IMR-90 (cell line): ENCODE measurements around the gene SEC23A. TPM values are rescaled to one million over a fixed set of nuclear protein-coding genes. Genes with fewer than 3 reads are reported as not detected.

ENCODE experiments used
- ATAC-seq: fragments of 200-7000 bp; cut with Tn5 transposase; 2 replicates; pipeline ENCODE4 v1.9.1; 2020; ENCODE audit warnings: low read depth, mild to moderate bottlenecking, moderate library complexity
- BruUV-seq: library from RNA; stranded (reverse); fragments of 400-500 nt; replicated peaks from 2 replicates; lab custom pipeline; 2021; lab: Mats Ljungman, UMichigan
- CTCF ChIA-PET: fragments of 300-600 bp; formaldehyde crosslinking; extraction: SDS; loops from one replicate; lab custom pipeline; 2021; ENCODE audit warnings: antibody characterized with exemption; lab: Yijun Ruan, JAX
- POLR2A ChIA-PET: fragments of 300-600 bp; sonication (Branson Sonifier 250); formaldehyde crosslinking; loops from one replicate; lab custom pipeline; 2022; ENCODE audit warnings: antibody characterized with exemption; ENCODE audit not compliant: unreplicated experiment; lab: Charles Lee
- DNase-seq: peaks from one replicate; pipeline ENCODE4 v3.0.0; 2013
- H2AFZ ChIP-seq: replicated peaks from 2 replicates; pipeline ENCODE3; 2013; ENCODE audit warnings: low read length, mild to moderate bottlenecking; ENCODE audit not compliant: poor library complexity
- H2AK5ac ChIP-seq: 2 replicates; pipeline ENCODE4 v1.6.1; 2013; ENCODE audit warnings: low read depth, low read length, inconsistent platforms
- H2AK9ac ChIP-seq: replicated peaks from 2 replicates; pipeline ENCODE3; 2013; ENCODE audit warnings: mild to moderate bottlenecking, low read depth, low read length, moderate library complexity; ENCODE audit not compliant: poor library complexity
- H2BK120ac ChIP-seq: 2 replicates; pipeline ENCODE4 v1.6.1; 2013; ENCODE audit warnings: low read depth, low read length, inconsistent platforms
- H2BK15ac ChIP-seq: 3 replicates; pipeline ENCODE4 v1.6.1; 2013; ENCODE audit warnings: low read depth, low read length, inconsistent platforms
- H2BK20ac ChIP-seq: 2 replicates; pipeline ENCODE4 v1.6.1; 2013; ENCODE audit warnings: low read depth, mild to moderate bottlenecking, inconsistent platforms, low read length, moderate library complexity
- H2BK5ac ChIP-seq: 2 replicates; pipeline ENCODE4 v1.6.1; 2013; ENCODE audit warnings: mild to moderate bottlenecking, low read depth, low read length, inconsistent platforms; ENCODE audit not compliant: poor library complexity, severe bottlenecking
- H3K14ac ChIP-seq: replicated peaks from 2 replicates; pipeline ENCODE4 v1.6.1; 2013; ENCODE audit warnings: low read depth, low read length, inconsistent platforms
- H3K18ac ChIP-seq: 2 replicates; pipeline ENCODE4 v1.6.1; 2013; ENCODE audit warnings: low read depth, low read length, control low read depth
- H3K23ac ChIP-seq: 2 replicates; pipeline ENCODE4 v1.6.1; 2013; ENCODE audit warnings: low read depth, low read length, inconsistent platforms
- H3K27ac ChIP-seq: 2 replicates; pipeline ENCODE4 v1.5.1; 2013; ENCODE audit warnings: mild to moderate bottlenecking, control low read depth, low read length; ENCODE audit not compliant: insufficient read depth
- H3K27me3 ChIP-seq: 2 replicates; pipeline ENCODE4 v1.6.1; 2013; ENCODE audit warnings: low read length; ENCODE audit not compliant: control insufficient read depth, insufficient read depth
- H3K36me3 ChIP-seq: 2 replicates; pipeline ENCODE4 v1.6.1; 2013; ENCODE audit warnings: low read length, mixed read lengths; ENCODE audit not compliant: control insufficient read depth, insufficient read depth
- H3K4ac ChIP-seq: 2 replicates; pipeline ENCODE4 v1.6.1; 2013; ENCODE audit warnings: low read depth, low read length, inconsistent platforms
- H3K4me1 ChIP-seq: 2 replicates; pipeline ENCODE4 v1.6.1; 2013; ENCODE audit warnings: low read length, mixed read lengths; ENCODE audit not compliant: control insufficient read depth, insufficient read depth
- H3K4me2 ChIP-seq: 2 replicates; pipeline ENCODE4 v1.6.1; 2013; ENCODE audit warnings: low read depth, mild to moderate bottlenecking, control low read depth, low read length, moderate library complexity
- H3K4me3 ChIP-seq: 2 replicates; pipeline ENCODE4 v1.5.1; 2013; ENCODE audit warnings: low read depth, mild to moderate bottlenecking, control low read depth, low read length, moderate library complexity; ENCODE audit not compliant: insufficient read depth
- H3K56ac ChIP-seq: 2 replicates; pipeline ENCODE4 v1.6.1; 2013; ENCODE audit warnings: low read length, inconsistent platforms; ENCODE audit not compliant: insufficient read depth; ENCODE audit errors: extremely low read depth
- H3K79me1 ChIP-seq, 2 experiments: 2 replicates each; pipeline ENCODE4 v1.6.1; 2013; ENCODE audit warnings: low read length in 2 of 2, inconsistent platforms in 1 of 2, low read depth in 1 of 2
- H3K9ac ChIP-seq: 2 replicates; pipeline ENCODE4 v1.6.1; 2013; ENCODE audit warnings: low read depth, low read length, control low read depth
- H3K9me1 ChIP-seq: 2 replicates; pipeline ENCODE4 v1.6.1; 2013; ENCODE audit warnings: low read length, inconsistent platforms; ENCODE audit not compliant: insufficient read depth
- H3K9me3 ChIP-seq: 2 replicates; pipeline ENCODE4 v1.6.1; 2013; ENCODE audit warnings: low read length; ENCODE audit not compliant: control insufficient read depth, insufficient read depth
- H4K20me1 ChIP-seq: 2 replicates; pipeline ENCODE4 v1.6.1; 2013; ENCODE audit warnings: low read length, inconsistent platforms; ENCODE audit not compliant: insufficient read depth
- H4K5ac ChIP-seq: 2 replicates; pipeline ENCODE4 v1.6.1; 2013; ENCODE audit warnings: mild to moderate bottlenecking, low read depth, low read length, control low read depth
- H4K8ac ChIP-seq, 2 experiments: 2 replicates each; pipeline ENCODE4 v1.6.1; 2013; ENCODE audit warnings: low read depth in 2 of 2, low read length in 2 of 2, control low read depth in 1 of 2, inconsistent platforms in 1 of 2
- H4K91ac ChIP-seq: 2 replicates; pipeline ENCODE4 v1.6.1; 2013; ENCODE audit warnings: low read depth, low read length, inconsistent platforms; ENCODE audit not compliant: insufficient read depth
- BHLHE40 ChIP-seq: fragments of 150-350 bp; IDR thresholded peaks from 2 replicates; pipeline ENCODE4 v1.6.1; 2016; ENCODE audit warnings: mild to moderate bottlenecking, low read depth, low read length
- CEBPB ChIP-seq: IDR thresholded peaks from 2 replicates; pipeline ENCODE4 v1.6.1; 2012; ENCODE audit warnings: low read depth, low read length, improper control_type of control experiment
- CHD1 ChIP-seq: IDR thresholded peaks from 2 replicates; pipeline ENCODE4 v1.6.1; 2012; ENCODE audit warnings: low read depth, low read length, improper control_type of control experiment
- ELK1 ChIP-seq: fragments of 150-350 bp; IDR thresholded peaks from 2 replicates; pipeline ENCODE4 v1.6.1; 2016; ENCODE audit warnings: low read depth, mild to moderate bottlenecking, low read length, moderate library complexity, borderline replicate concordance
- FOS ChIP-seq: fragments of 150-350 bp; IDR thresholded peaks from 2 replicates; pipeline ENCODE4 v1.6.1; 2016; ENCODE audit warnings: low read depth, low read length
- MXI1 ChIP-seq: IDR thresholded peaks from 2 replicates; pipeline ENCODE4 v1.6.1; 2012; ENCODE audit warnings: low read depth, mild to moderate bottlenecking, low read length, moderate library complexity, borderline replicate concordance
- NFE2L2 ChIP-seq: fragments of 150-350 bp; IDR thresholded peaks from 2 replicates; pipeline ENCODE4 v1.6.1; 2016; ENCODE audit warnings: low read depth, mild to moderate bottlenecking, low read length
- RAD21 ChIP-seq: IDR thresholded peaks from 2 replicates; pipeline ENCODE4 v1.6.1; 2012; ENCODE audit warnings: low read length, improper control_type of control experiment
- RCOR1 ChIP-seq: IDR thresholded peaks from 2 replicates; pipeline ENCODE4 v1.6.1; 2012; ENCODE audit warnings: mild to moderate bottlenecking, low read length, improper control_type of control experiment; ENCODE audit not compliant: insufficient replicate concordance
- RFX5 ChIP-seq: IDR thresholded peaks from 2 replicates; pipeline ENCODE4 v1.8.0; 2012; ENCODE audit warnings: low read depth, mild to moderate bottlenecking, low read length, moderate library complexity
- SMC3 ChIP-seq: fragments of 150-350 bp; IDR thresholded peaks from 2 replicates; pipeline ENCODE4 v1.6.1; 2016; ENCODE audit warnings: low read depth, mild to moderate bottlenecking, antibody characterized with exemption, low read length, moderate library complexity
- USF2 ChIP-seq: fragments of 150-350 bp; IDR thresholded peaks from 2 replicates; pipeline ENCODE4 v1.6.1; 2017; ENCODE audit warnings: mild to moderate bottlenecking, antibody characterized with exemption, low read length, low read depth
- WGBS, 2 experiments: methylation state at CpG; one replicate each; pipeline versions ENCODE4 v1.1.5 to v1.1.7; 2013; ENCODE audit warnings: missing lambda C conversion rate in 2 of 2; ENCODE audit not compliant: insufficient read length in 1 of 2; ENCODE audit errors: extremely low coverage in 2 of 2; 5-methylcytosine and 5-hydroxymethylcytosine counted together
- dilution Hi-C: fragments of 300-500 bp; cut with HindIII; formaldehyde crosslinking; loops from one replicate; pipeline ENCODE4 v1.14.3; 2018; ENCODE audit warnings: low sequenced_read_pairs; ENCODE audit not compliant: unreplicated experiment
- in situ Hi-C: fragments of 300-500 bp; cut with MboI; formaldehyde crosslinking; loops from 3 replicates; pipeline ENCODE4 v1.14.3; 2019; ENCODE audit warnings: low sequenced_read_pairs, inconsistent platforms, mixed read lengths
- intact Hi-C: fragments of 100-400 bp; cut with micrococcal nuclease; formaldehyde crosslinking; loops from 2 replicates; pipeline ENCODE4 v1.10.0; 2022
- polyA plus RNA-seq, 3 experiments: library from polyadenylated mRNA; depleted of rRNA; stranded (reverse); fragments of >200 nt; gene quantifications; 2 replicates each; pipeline ENCODE4 v1.2.3, GENCODE V29; 2012; ENCODE audit warnings: low replicate concordance in 1 of 3
- total RNA-seq: library from RNA; depleted of rRNA; stranded (reverse); fragments of >200 nt; gene quantifications from 2 replicates; pipeline ENCODE4 v1.2.3, GENCODE V29; 2012
- TF ChIP-seq, protein P1 (sequence below): conservative IDR thresholded peaks from 2 replicates; pipeline ENCODE4 v1.5.1; 2012; ENCODE audit warnings: mild to moderate bottlenecking, low read depth, low read length, improper control_type of control experiment

Gene SEC23A
- total and polyA plus RNA-seq, 2 of the 4 experiments (the other 2 are of a cell fraction): 141 to 609 TPM

GRCh38 chr14:38982837-38983236, 120.2 kb downstream of the SEC23A start:
- Histone ChIP-seq H4K91ac (no peak overlapping the region), H3K23ac (no peak overlapping the region), H3K36me3 (no peaks in the 10 kb centered on the region), H3K14ac (no peak overlapping the region), H2AK5ac (no peak overlapping the region), H3K4me3 (no peak overlapping the region), H3K9me3 (no peaks in the 10 kb centered on the region), H3K9ac (no peak overlapping the region), H3K27me3 (no peaks in the 10 kb centered on the region), H2BK20ac (no peak overlapping the region), H3K79me1 (no peaks in the 10 kb centered on the region), H3K9me1 (no peaks in the 10 kb centered on the region), H3K18ac (no peak overlapping the region), H2BK15ac (no peak overlapping the region), H4K20me1 (no peaks in the 10 kb centered on the region), H3K4ac (no peak overlapping the region), H3K56ac (no peak overlapping the region), H2BK120ac (no peak overlapping the region), H2BK5ac (no peak overlapping the region), H4K8ac (no peak overlapping the region), H3K27ac (no peak overlapping the region), H2AK9ac (no peak overlapping the region), H4K5ac (no peak overlapping the region), H3K4me2 (no peak overlapping the region), H2AFZ (no peak overlapping the region), H3K4me1 (no peaks in the 10 kb centered on the region)
- intact Hi-C loops (no loop called here), dilution Hi-C loops (no loop called here), in situ Hi-C loops (no loop called here)
- no peak for ATAC-seq
- TF ChIP-seq RCOR1: no peak
- TF ChIP-seq MXI1: no peak
- TF ChIP-seq CEBPB: no peak
- no peak for TF ChIP-seq ELK1
- no peak for TF ChIP-seq NFE2L2
- TF ChIP-seq CHD1: no peak
- TF ChIP-seq SMC3: no peak
- no peak for TF ChIP-seq RFX5
- no peak for TF ChIP-seq BHLHE40
- TF ChIP-seq RAD21: no peak
- TF ChIP-seq FOS: no peak
- no peak for TF ChIP-seq USF2
- TF ChIP-seq, protein P1, sequence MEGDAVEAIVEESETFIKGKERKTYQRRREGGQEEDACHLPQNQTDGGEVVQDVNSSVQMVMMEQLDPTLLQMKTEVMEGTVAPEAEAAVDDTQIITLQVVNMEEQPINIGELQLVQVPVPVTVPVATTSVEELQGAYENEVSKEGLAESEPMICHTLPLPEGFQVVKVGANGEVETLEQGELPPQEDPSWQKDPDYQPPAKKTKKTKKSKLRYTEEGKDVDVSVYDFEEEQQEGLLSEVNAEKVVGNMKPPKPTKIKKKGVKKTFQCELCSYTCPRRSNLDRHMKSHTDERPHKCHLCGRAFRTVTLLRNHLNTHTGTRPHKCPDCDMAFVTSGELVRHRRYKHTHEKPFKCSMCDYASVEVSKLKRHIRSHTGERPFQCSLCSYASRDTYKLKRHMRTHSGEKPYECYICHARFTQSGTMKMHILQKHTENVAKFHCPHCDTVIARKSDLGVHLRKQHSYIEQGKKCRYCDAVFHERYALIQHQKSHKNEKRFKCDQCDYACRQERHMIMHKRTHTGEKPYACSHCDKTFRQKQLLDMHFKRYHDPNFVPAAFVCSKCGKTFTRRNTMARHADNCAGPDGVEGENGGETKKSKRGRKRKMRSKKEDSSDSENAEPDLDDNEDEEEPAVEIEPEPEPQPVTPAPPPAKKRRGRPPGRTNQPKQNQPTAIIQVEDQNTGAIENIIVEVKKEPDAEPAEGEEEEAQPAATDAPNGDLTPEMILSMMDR: no peak
- no CpG with 5 or more reads among the region's 1 CpG for WGBS, 2 experiments
- ChIA-PET CTCF (interaction anchor here (0.6 kb wide), 1 partner anchor 466 kb away, joined by 3 read pairs; no protein-coding TSS in a partner anchor), POLR2A (no interaction called here)
- no TSS peak for BruUV-seq
- no peak for DNase-seq
